ENCODE data around the gene P3R3URF. TPM values are rescaled to one million over a fixed set of nuclear protein-coding genes. Genes with fewer than 3 reads are reported as not detected.

The P3R3URF gene
- not detected in 2 replicates for total RNA-seq

GRCh38 chr1:46176211-46176865 is at the start of gene P3R3URF:
Gene P3R3URF (minus strand): TSS chr1:46176488. CDS start chr1:46176471, 17 bp downstream.

GRCh38 chr1:46197964-46198811 is 21.9 kb upstream of the P3R3URF start, which contains the start of gene POMGNT1:
Gene POMGNT1 (minus strand): TSS chr1:46198434. CDS start chr1:46197821, 613 bp downstream.

GRCh38 chr1:46174448-46175231 is 1.6 kb downstream of the P3R3URF start, which contains the start of gene TSPAN1:
Gene TSPAN1 (plus strand): TSS chr1:46175087. CDS start chr1:46181108, 6,021 bp downstream.

DNA sequence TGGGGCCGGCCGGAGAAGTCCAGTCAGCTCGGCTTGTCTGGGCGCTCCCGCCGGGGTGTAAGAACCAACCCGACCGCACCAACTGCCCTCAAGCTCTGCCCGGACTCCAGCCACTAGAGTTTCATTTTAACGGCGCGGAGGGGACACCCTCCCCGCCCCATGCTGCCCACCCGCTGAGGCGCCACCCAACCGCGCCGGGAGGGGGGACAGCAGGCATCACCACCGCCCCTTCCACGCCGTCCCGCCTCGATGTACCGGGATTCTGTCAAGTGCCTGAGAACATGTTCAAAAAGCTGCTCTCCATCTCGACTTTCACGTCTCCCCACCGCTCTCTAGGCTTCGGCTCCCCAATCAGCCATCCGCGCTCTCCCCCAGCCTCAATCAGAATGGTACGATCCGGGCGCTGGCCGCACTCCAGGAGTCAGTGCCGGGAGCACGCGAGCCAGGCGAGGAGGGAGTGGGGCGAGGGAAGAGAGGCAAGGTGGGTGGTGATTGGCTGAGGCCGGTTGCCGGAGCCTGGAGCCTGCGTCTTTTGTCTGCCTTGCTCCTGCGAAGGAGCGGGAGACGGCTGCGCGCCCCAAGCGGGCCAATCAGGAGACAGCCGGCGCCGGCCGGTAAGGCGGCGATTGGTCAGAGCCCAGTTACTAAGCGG is 43.6 kb downstream of the P3R3URF start, which contains the start of gene PIK3R3:
Gene PIK3R3, minus strand, starts transcription at position 101 of the 652 bp plus-strand sequence. CDS start 677 bp downstream, outside the sequence.

Other genes starting within 250 kb of the P3R3URF start
- gene PIK3R3, start 43.9 kb downstream of the P3R3URF start, total RNA-seq: 7.1 and 7.4 TPM in 2 replicates
- 0.30 TPM in 1 of 2 replicates, not detected in the other for gene TSPAN1, start 1.4 kb downstream of the P3R3URF start, total RNA-seq
- gene POMGNT1, start 21.9 kb upstream of the P3R3URF start, total RNA-seq: 86.4 and 99.5 TPM in 2 replicates
- gene LURAP1, start 26.8 kb upstream of the P3R3URF start, total RNA-seq: 1.5 and 3.7 TPM in 2 replicates
- gene RAD54L, start 71.3 kb upstream of the P3R3URF start, total RNA-seq: 0.89 and 3.6 TPM in 2 replicates
- gene LRRC41, start 127.1 kb upstream of the P3R3URF start, total RNA-seq: 91.5 and 116 TPM in 2 replicates
- 226 and 710 TPM in 2 replicates for gene UQCRH, start 127.2 kb upstream of the P3R3URF start, total RNA-seq
- 10.7 and 13.5 TPM in 2 replicates for gene NSUN4, start 164.3 kb upstream of the P3R3URF start, total RNA-seq
- 0.30 and 1.6 TPM in 2 replicates for gene FAAH, start 217.8 kb upstream of the P3R3URF start, total RNA-seq

Data from smooth muscle cell of the umbilical artery (primary cell).